GM12878 (cell line): ENCODE data around the gene FBXL7. TPM values are rescaled to one million over a fixed set of nuclear protein-coding genes. Genes with fewer than 3 reads are reported as not detected.

Experiments
- ATAC-seq: fragments of 200-7000 bp; cut with Tn5 transposase; 3 replicates; pipeline ENCODE4 v1.9.1; 2020; ENCODE audit warnings: mild to moderate bottlenecking, moderate library complexity
- BruUV-seq: library from RNA; stranded (reverse); fragments of 400-500 nt; replicated peaks from 2 replicates; lab custom pipeline; 2021; lab: Mats Ljungman, UMichigan
- CTCF ChIA-PET: fragments of 300-600 bp; sonication (Branson Sonifier 250); formaldehyde crosslinking; extraction: SDS; loops from one replicate; lab custom pipeline; 2021; ENCODE audit warnings: inconsistent platforms; lab: Yijun Ruan, JAX
- POLR2A ChIA-PET: fragments of 350-600 bp; formaldehyde crosslinking; extraction: SDS; loops from one replicate; lab custom pipeline; 2021; ENCODE audit warnings: inconsistent platforms; lab: Charles Lee
- RAD21 ChIA-PET: fragments of 300-600 bp; sonication (Branson Sonifier 250); formaldehyde crosslinking; loops from one replicate; lab custom pipeline; 2023; ENCODE audit warnings: antibody characterized with exemption; ENCODE audit not compliant: unreplicated experiment; lab: Charles Lee
- SMC1A ChIA-PET: fragments of 300-600 bp; sonication (Branson Sonifier 250); formaldehyde crosslinking; loops from one replicate; lab custom pipeline; 2023; ENCODE audit not compliant: unreplicated experiment, uncharacterized antibody; lab: Charles Lee
- DNase-seq: peaks from one replicate; pipeline ENCODE4 v3.0.0-alpha.2; 2011; ENCODE audit warnings: low read depth, low spot score
- FAIRE-seq: peaks from 3 replicates; lab custom pipeline; 2011; peaks lifted over from hg19 to GRCh38; lab: Jason Lieb, UNC
- H2AFZ ChIP-seq: 2 replicates; pipeline ENCODE4 v1.6.0; 2011; ENCODE audit warnings: low read depth, low read length, control low read depth; ENCODE audit not compliant: control insufficient read depth
- H3K27ac ChIP-seq: 2 replicates; pipeline ENCODE4 v1.5.1; 2011; ENCODE audit warnings: control low read depth; ENCODE audit not compliant: control insufficient read depth, insufficient read depth
- H3K27me3 ChIP-seq, 2 experiments: replicated peaks in 1 of 2; 2 replicates each; pipeline versions ENCODE4 v1.6.0 to v1.6.1; 2011; ENCODE audit warnings: low read length in 1 of 2; ENCODE audit not compliant: control insufficient read depth in 2 of 2, insufficient read depth in 2 of 2
- H3K36me3 ChIP-seq, 2 experiments: 2 replicates each; pipeline ENCODE4 v1.5.1; 2011; ENCODE audit warnings: low read length in 1 of 2; ENCODE audit not compliant: control insufficient read depth in 2 of 2, insufficient read depth in 2 of 2
- H3K4me1 ChIP-seq: 2 replicates; pipeline ENCODE4 v1.6.1; 2011; ENCODE audit warnings: mild to moderate bottlenecking, low read length, moderate library complexity, mixed read lengths; ENCODE audit not compliant: control insufficient read depth, insufficient read depth
- H3K4me2 ChIP-seq: 2 replicates; pipeline ENCODE4 v1.6.0; 2011; ENCODE audit warnings: control low read depth; ENCODE audit not compliant: control insufficient read depth, insufficient read depth
- H3K4me3 ChIP-seq: fragments of 200-600 bp; sonication (generic); 2 replicates; pipeline ENCODE4 v1.5.1; 2016
- H3K79me2 ChIP-seq: 2 replicates; pipeline ENCODE4 v1.6.0; 2011; ENCODE audit warnings: low read length; ENCODE audit not compliant: control insufficient read depth, insufficient read depth
- H3K9ac ChIP-seq: 2 replicates; pipeline ENCODE4 v1.8.0; 2011; ENCODE audit warnings: low read length, control low read depth, mixed read lengths; ENCODE audit not compliant: control insufficient read depth, insufficient read depth
- H3K9me3 ChIP-seq: replicated peaks from 3 replicates; pipeline ENCODE4 v1.5.1; 2011; ENCODE audit warnings: mild to moderate bottlenecking, low read length; ENCODE audit not compliant: control insufficient read depth, insufficient read depth
- H4K20me1 ChIP-seq: 2 replicates; pipeline ENCODE4 v1.6.0; 2011; ENCODE audit not compliant: control insufficient read depth, insufficient read depth
- ASH2L ChIP-seq: fragments of 300-600, 200-600 bp; sonication (generic); IDR thresholded peaks from 2 replicates; pipeline ENCODE4 v1.6.1; 2017; ENCODE audit warnings: low read depth, mild to moderate bottlenecking, borderline replicate concordance
- ESRRA ChIP-seq: IDR thresholded peaks from 2 replicates; pipeline ENCODE4 v1.6.1; 2012; ENCODE audit warnings: mild to moderate bottlenecking, low read length, improper control_type of control experiment
- FOXM1 ChIP-seq: IDR thresholded peaks from 2 replicates; pipeline ENCODE4 v1.6.1; 2012; ENCODE audit warnings: low read depth, mild to moderate bottlenecking, inconsistent platforms, low read length, moderate library complexity
- GABPA ChIP-seq: IDR thresholded peaks from 2 replicates; pipeline ENCODE4 v1.6.1; 2014; ENCODE audit warnings: antibody characterized with exemption, low read depth, mild to moderate bottlenecking, inconsistent platforms
- LARP7 ChIP-seq: fragments of 450-650 bp; IDR thresholded peaks from 2 replicates; pipeline ENCODE4 v1.6.1; 2017; ENCODE audit warnings: mild to moderate bottlenecking
- NFXL1 ChIP-seq: fragments of 450-650 bp; IDR thresholded peaks from 2 replicates; pipeline ENCODE4 v1.6.1; 2017; ENCODE audit warnings: antibody characterized with exemption, mild to moderate bottlenecking, borderline replicate concordance
- PAX8 ChIP-seq: fragments of 450-650 bp; IDR thresholded peaks from 2 replicates; pipeline ENCODE4 v1.6.1; 2017; ENCODE audit warnings: mild to moderate bottlenecking, moderate library complexity
- SMAD5 ChIP-seq: IDR thresholded peaks from 2 replicates; pipeline ENCODE4 v1.6.1; 2016; ENCODE audit warnings: antibody characterized with exemption, low read depth
- SP1 ChIP-seq: IDR thresholded peaks from one replicate; pipeline ENCODE4 v1.6.1; 2011; ENCODE audit warnings: low read depth, low read length
- STAT3 ChIP-seq: IDR thresholded peaks from 2 replicates; pipeline ENCODE4 v1.6.1; 2011; ENCODE audit warnings: low read depth, low read length, improper control_type of control experiment
- TCF7 ChIP-seq: IDR thresholded peaks from 2 replicates; pipeline ENCODE4 v1.6.1; 2014; ENCODE audit warnings: antibody characterized with exemption, borderline replicate concordance
- ZSCAN29 ChIP-seq: fragments of 450-650 bp; IDR thresholded peaks from 2 replicates; pipeline ENCODE4 v1.6.1; 2017; ENCODE audit warnings: mild to moderate bottlenecking, moderate library complexity
- WGBS: methylation state at CpG from one replicate; pipeline ENCODE4 v1.1.6; 2016; ENCODE audit warnings: low lambda C conversion rate; ENCODE audit not compliant: insufficient replicate concordance, insufficient coverage; ENCODE audit errors: missing lambda C conversion rate; 5-methylcytosine and 5-hydroxymethylcytosine counted together
- in situ Hi-C: fragments of 300-500 bp; cut with MboI; formaldehyde crosslinking; loops from 9 replicates; pipeline ENCODE4 v1.14.3; 2018; ENCODE audit warnings: mixed read lengths
- intact Hi-C: fragments of 100-400 bp; cut with micrococcal nuclease; formaldehyde crosslinking; loops from one replicate; pipeline ENCODE4 v1.14.2; 2022; ENCODE audit not compliant: unreplicated experiment
- polyA plus RNA-seq, 11 experiments: library from polyadenylated mRNA; depleted of rRNA in 4 of 11; unstranded in 6 of 11; stranded (reverse) in 5 of 11; fragments of >200 nt; fragmentation: Nextera tagmentation in 4 of 11; fragmentation: Illumina TruSeq in 1 of 11; extraction: Ambion mirVana in 4 of 11; extraction: Trizol in 1 of 11; gene quantifications; 1 replicate in 1 of 11; 2 replicates in 10 of 11; pipeline versions ENCODE4 v1.2.1 to v1.2.3, GENCODE V29; 2011 to 2016; ENCODE audit warnings: inconsistent platforms in 2 of 11, missing spikeins in 2 of 11, low read depth in 1 of 11
- total RNA-seq, 4 experiments: library from RNA; depleted of rRNA in 3 of 4; stranded (reverse); fragments of >200 nt in 3 of 4; fragmentation: Illumina TruSeq in 1 of 4; extraction: Trizol in 1 of 4; gene quantifications; 2 replicates each; pipeline versions ENCODE4 v1.2.1 to v1.2.3, GENCODE V29; 2013 to 2021
- TF ChIP-seq, protein P1 (sequence below): IDR thresholded peaks from 2 replicates; pipeline ENCODE4 v1.6.1; 2012; ENCODE audit warnings: low read depth, low read length, improper control_type of control experiment
- TF ChIP-seq, protein P2 (sequence below): IDR thresholded peaks from 2 replicates; pipeline ENCODE4 v1.6.1; 2012; ENCODE audit warnings: low read depth, low read length, improper control_type of control experiment
- TF ChIP-seq, protein P3 (sequence below): fragments of 150-350 bp; IDR thresholded peaks from 2 replicates; pipeline ENCODE4 v1.6.1; 2016; ENCODE audit warnings: low read depth, low read length
- TF ChIP-seq, protein P4 (sequence below): fragments of 450-650 bp; IDR thresholded peaks from 2 replicates; pipeline ENCODE4 v1.6.1; 2014; ENCODE audit warnings: mild to moderate bottlenecking

FBXL7 gene
- total and polyA plus RNA-seq, 10 of the 15 experiments (the other 5 are each of a cell fraction or from before 2014, with no cell fraction given) = 0.03 to 0.44 (median 0.16) TPM

DNA sequence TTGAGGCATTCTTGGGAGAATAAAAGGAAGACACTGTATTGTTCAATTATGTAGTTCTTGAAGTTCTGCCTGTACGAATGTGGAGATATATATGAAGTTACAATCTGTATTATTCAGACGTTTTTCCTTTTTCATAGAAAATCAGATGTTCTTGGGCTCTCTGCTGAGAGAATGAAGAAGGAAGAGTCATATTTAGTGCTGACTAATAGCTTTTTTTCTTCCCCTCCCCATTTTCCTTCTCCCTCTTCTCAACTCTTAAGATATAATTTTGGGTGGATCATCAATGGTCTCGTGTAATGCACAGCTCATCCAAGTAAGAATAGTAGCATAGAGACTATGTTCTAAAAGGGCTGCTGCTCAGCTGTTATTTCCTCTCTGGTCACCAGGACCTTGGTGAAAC lies 23.0 kb upstream of the FBXL7 start:
- ATAC-seq = no peak
- ChIA-PET CTCF (no interaction called here), SMC1A (interaction anchor here (1.0 kb wide), 1 partner anchor 371 kb away, joined by 3 read pairs; no protein-coding TSS in a partner anchor), RAD21 (no interaction called here), POLR2A (no interaction called here)
- no peak for DNase-seq
- in situ Hi-C loops = no loop called here
- no peaks in the 10 kb centered on the region for H3K27me3 ChIP-seq
- H3K4me3 ChIP-seq = no peak overlapping the region
- no peak overlapping the region for H3K4me2 ChIP-seq
- intact Hi-C loops = no loop called here
- H3K27ac ChIP-seq = no peak overlapping the region
- TF ChIP-seq LARP7 (no peak), SP1 (no peak), ZSCAN29 (no peak), FOXM1 (no peak), TCF7 (no peak), PAX8 (no peak), ASH2L (no peak), SMAD5 (no peak), ESRRA (no peak), GABPA (no peak), NFXL1 (no peak), STAT3 (no peak)
- TF ChIP-seq, protein P1, sequence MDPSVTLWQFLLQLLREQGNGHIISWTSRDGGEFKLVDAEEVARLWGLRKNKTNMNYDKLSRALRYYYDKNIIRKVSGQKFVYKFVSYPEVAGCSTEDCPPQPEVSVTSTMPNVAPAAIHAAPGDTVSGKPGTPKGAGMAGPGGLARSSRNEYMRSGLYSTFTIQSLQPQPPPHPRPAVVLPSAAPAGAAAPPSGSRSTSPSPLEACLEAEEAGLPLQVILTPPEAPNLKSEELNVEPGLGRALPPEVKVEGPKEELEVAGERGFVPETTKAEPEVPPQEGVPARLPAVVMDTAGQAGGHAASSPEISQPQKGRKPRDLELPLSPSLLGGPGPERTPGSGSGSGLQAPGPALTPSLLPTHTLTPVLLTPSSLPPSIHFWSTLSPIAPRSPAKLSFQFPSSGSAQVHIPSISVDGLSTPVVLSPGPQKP = no peak
- TF ChIP-seq, protein P2, sequence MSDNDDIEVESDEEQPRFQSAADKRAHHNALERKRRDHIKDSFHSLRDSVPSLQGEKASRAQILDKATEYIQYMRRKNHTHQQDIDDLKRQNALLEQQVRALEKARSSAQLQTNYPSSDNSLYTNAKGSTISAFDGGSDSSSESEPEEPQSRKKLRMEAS = no peak
- TF ChIP-seq, protein P3, sequence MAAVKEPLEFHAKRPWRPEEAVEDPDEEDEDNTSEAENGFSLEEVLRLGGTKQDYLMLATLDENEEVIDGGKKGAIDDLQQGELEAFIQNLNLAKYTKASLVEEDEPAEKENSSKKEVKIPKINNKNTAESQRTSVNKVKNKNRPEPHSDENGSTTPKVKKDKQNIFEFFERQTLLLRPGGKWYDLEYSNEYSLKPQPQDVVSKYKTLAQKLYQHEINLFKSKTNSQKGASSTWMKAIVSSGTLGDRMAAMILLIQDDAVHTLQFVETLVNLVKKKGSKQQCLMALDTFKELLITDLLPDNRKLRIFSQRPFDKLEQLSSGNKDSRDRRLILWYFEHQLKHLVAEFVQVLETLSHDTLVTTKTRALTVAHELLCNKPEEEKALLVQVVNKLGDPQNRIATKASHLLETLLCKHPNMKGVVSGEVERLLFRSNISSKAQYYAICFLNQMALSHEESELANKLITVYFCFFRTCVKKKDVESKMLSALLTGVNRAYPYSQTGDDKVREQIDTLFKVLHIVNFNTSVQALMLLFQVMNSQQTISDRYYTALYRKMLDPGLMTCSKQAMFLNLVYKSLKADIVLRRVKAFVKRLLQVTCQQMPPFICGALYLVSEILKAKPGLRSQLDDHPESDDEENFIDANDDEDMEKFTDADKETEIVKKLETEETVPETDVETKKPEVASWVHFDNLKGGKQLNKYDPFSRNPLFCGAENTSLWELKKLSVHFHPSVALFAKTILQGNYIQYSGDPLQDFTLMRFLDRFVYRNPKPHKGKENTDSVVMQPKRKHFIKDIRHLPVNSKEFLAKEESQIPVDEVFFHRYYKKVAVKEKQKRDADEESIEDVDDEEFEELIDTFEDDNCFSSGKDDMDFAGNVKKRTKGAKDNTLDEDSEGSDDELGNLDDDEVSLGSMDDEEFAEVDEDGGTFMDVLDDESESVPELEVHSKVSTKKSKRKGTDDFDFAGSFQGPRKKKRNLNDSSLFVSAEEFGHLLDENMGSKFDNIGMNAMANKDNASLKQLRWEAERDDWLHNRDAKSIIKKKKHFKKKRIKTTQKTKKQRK = no peak
- TF ChIP-seq, protein P4, sequence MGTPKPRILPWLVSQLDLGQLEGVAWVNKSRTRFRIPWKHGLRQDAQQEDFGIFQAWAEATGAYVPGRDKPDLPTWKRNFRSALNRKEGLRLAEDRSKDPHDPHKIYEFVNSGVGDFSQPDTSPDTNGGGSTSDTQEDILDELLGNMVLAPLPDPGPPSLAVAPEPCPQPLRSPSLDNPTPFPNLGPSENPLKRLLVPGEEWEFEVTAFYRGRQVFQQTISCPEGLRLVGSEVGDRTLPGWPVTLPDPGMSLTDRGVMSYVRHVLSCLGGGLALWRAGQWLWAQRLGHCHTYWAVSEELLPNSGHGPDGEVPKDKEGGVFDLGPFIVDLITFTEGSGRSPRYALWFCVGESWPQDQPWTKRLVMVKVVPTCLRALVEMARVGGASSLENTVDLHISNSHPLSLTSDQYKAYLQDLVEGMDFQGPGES = no peak
- H3K79me2 ChIP-seq = no peaks in the 10 kb centered on the region
- no peak for FAIRE-seq
- no TSS peak for BruUV-seq
- no peaks in the 10 kb centered on the region for H4K20me1 ChIP-seq
- H3K36me3 ChIP-seq = no peaks in the 10 kb centered on the region
- no peaks in the 10 kb centered on the region for H3K9me3 ChIP-seq
- no peaks in the 10 kb centered on the region for H3K4me1 ChIP-seq
- WGBS = 7% methylated on average over 3 of the region's 3 CpGs
- no peak overlapping the region for H3K9ac ChIP-seq
- H2AFZ ChIP-seq = no peak overlapping the region
